Measurements from ENCODE around the gene MEGF10. TPM values are rescaled to one million over a fixed set of nuclear protein-coding genes. Genes with fewer than 3 reads are reported as not detected.

The MEGF10 gene
- total and polyA plus RNA-seq, 10 of the 15 experiments (the other 5 are each of a cell fraction or from before 2014, with no cell fraction given): 0.03 to 0.21 (median 0.05) TPM; not detected in 5

DNA sequence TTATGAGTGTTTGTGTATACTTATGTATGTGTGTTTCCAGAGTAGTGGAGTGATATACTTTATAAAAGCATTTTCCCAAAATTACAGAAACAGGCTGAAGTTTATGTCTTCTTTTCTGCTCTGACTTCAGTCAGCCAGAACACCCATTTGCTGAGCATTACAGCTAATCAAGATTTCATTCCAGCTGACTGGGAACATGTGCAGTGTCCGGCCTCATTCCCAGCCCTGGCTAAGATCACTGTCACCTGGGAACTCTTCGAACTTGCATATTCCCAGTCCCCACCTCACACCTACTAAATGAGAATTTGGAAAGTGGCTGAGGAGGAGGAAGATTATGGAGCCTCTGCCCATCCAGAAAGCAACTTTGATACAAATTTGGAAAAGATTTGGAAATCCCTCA lies 136.1 kb downstream of the MEGF10 start (continued):
- TF ChIP-seq, protein P1, sequence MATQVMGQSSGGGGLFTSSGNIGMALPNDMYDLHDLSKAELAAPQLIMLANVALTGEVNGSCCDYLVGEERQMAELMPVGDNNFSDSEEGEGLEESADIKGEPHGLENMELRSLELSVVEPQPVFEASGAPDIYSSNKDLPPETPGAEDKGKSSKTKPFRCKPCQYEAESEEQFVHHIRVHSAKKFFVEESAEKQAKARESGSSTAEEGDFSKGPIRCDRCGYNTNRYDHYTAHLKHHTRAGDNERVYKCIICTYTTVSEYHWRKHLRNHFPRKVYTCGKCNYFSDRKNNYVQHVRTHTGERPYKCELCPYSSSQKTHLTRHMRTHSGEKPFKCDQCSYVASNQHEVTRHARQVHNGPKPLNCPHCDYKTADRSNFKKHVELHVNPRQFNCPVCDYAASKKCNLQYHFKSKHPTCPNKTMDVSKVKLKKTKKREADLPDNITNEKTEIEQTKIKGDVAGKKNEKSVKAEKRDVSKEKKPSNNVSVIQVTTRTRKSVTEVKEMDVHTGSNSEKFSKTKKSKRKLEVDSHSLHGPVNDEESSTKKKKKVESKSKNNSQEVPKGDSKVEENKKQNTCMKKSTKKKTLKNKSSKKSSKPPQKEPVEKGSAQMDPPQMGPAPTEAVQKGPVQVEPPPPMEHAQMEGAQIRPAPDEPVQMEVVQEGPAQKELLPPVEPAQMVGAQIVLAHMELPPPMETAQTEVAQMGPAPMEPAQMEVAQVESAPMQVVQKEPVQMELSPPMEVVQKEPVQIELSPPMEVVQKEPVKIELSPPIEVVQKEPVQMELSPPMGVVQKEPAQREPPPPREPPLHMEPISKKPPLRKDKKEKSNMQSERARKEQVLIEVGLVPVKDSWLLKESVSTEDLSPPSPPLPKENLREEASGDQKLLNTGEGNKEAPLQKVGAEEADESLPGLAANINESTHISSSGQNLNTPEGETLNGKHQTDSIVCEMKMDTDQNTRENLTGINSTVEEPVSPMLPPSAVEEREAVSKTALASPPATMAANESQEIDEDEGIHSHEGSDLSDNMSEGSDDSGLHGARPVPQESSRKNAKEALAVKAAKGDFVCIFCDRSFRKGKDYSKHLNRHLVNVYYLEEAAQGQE (IDR thresholded peaks at IDR 0.05; ENCODE audit: low read depth, low read length): no peak
- TF ChIP-seq ZNF24 (IDR thresholded peaks at IDR 0.05): no peak
- TF ChIP-seq, protein P2, sequence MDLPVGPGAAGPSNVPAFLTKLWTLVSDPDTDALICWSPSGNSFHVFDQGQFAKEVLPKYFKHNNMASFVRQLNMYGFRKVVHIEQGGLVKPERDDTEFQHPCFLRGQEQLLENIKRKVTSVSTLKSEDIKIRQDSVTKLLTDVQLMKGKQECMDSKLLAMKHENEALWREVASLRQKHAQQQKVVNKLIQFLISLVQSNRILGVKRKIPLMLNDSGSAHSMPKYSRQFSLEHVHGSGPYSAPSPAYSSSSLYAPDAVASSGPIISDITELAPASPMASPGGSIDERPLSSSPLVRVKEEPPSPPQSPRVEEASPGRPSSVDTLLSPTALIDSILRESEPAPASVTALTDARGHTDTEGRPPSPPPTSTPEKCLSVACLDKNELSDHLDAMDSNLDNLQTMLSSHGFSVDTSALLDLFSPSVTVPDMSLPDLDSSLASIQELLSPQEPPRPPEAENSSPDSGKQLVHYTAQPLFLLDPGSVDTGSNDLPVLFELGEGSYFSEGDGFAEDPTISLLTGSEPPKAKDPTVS (IDR thresholded peaks at IDR 0.05; ENCODE audit: low read depth, low read length): no peak

DNA sequence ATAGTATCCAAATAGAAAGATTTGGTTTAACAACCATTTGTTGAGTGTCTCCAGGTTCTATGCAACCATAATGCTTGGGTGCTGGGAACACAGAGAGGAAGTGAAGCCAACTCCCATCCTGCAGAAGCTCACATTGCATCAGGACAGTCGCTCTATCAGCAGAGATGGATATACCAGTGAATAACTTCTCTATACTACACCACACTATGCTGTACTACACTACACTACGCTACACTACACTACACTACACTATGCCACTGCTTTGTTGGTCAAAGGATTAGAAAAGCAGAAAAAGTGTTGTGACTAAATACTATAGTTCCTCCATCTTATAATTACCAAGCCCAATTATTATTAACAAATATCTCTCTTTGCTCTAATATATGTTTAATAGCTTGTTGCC lies 137.7 kb downstream of the MEGF10 start:
- in situ Hi-C loops (cut with MboI): no loop called here
- Histone ChIP-seq H3K36me3 (ENCODE audit: control insufficient read depth in 2 of 2, insufficient read depth in 2 of 2, low read length in 1 of 2) (no peaks in the 10 kb centered on the region), H4K20me1 (ENCODE audit: control insufficient read depth, insufficient read depth) (no peaks in the 10 kb centered on the region), H3K9me3 (replicated peaks; ENCODE audit: control insufficient read depth, insufficient read depth, low read length) (no peaks in the 10 kb centered on the region), H3K4me2 (ENCODE audit: control insufficient read depth, insufficient read depth) (no peak overlapping the region), H3K4me3 (no peak overlapping the region), H2AFZ (ENCODE audit: control insufficient read depth, low read depth, low read length) (no peak overlapping the region), H3K27me3 (replicated peaks in 1 of 2; ENCODE audit: control insufficient read depth in 2 of 2, insufficient read depth in 2 of 2, low read length in 1 of 2) (no peaks in the 10 kb centered on the region; a peak in 1 of 4 replicates), H3K79me2 (ENCODE audit: control insufficient read depth, insufficient read depth, low read length) (no peaks in the 10 kb centered on the region), H3K27ac (ENCODE audit: control insufficient read depth, insufficient read depth) (no peak overlapping the region), H3K9ac (ENCODE audit: control insufficient read depth, insufficient read depth, low read length) (no peak overlapping the region), H3K4me1 (ENCODE audit: control insufficient read depth, insufficient read depth, low read length) (no peaks in the 10 kb centered on the region)
- ChIA-PET RAD21 (ENCODE audit: unreplicated experiment) (no interaction called here), CTCF (interaction anchor here (1.0 kb wide), 1 partner anchor 64 kb away, joined by 3 read pairs; no protein-coding TSS in a partner anchor), SMC1A (ENCODE audit: uncharacterized antibody, unreplicated experiment) (no interaction called here), POLR2A (no interaction called here)
- ATAC-seq (no peak), FAIRE-seq (no peak), DNase-seq (ENCODE audit: low read depth, low spot score) (no peak)
- intact Hi-C loops (cut with micrococcal nuclease; ENCODE audit: unreplicated experiment): no loop called here
- BruUV-seq (replicated peaks): no TSS peak
- 42% methylated on average over 2 of the region's 2 CpGs for WGBS (ENCODE audit: insufficient coverage, insufficient replicate concordance, low lambda C conversion rate, missing lambda C conversion rate)
- no peak for TF ChIP-seq ETV6 (conservative IDR thresholded peaks at IDR 0.05 in 1 of 2, IDR thresholded peaks at IDR 0.05 in 1 of 2; ENCODE audit: borderline replicate concordance in 1 of 2, low read depth in 1 of 2)
- no peak for TF ChIP-seq CBFB (IDR thresholded peaks at IDR 0.05; ENCODE audit: low read depth)
- TF ChIP-seq SMAD5 (IDR thresholded peaks at IDR 0.05; ENCODE audit: low read depth): no peak
- TF ChIP-seq ZZZ3 (IDR thresholded peaks at IDR 0.05; ENCODE audit: control insufficient read depth, insufficient read length, low read depth): no peak
- no peak for TF ChIP-seq CREM (IDR thresholded peaks at IDR 0.05; ENCODE audit: low read depth)
- TF ChIP-seq, protein P3, sequence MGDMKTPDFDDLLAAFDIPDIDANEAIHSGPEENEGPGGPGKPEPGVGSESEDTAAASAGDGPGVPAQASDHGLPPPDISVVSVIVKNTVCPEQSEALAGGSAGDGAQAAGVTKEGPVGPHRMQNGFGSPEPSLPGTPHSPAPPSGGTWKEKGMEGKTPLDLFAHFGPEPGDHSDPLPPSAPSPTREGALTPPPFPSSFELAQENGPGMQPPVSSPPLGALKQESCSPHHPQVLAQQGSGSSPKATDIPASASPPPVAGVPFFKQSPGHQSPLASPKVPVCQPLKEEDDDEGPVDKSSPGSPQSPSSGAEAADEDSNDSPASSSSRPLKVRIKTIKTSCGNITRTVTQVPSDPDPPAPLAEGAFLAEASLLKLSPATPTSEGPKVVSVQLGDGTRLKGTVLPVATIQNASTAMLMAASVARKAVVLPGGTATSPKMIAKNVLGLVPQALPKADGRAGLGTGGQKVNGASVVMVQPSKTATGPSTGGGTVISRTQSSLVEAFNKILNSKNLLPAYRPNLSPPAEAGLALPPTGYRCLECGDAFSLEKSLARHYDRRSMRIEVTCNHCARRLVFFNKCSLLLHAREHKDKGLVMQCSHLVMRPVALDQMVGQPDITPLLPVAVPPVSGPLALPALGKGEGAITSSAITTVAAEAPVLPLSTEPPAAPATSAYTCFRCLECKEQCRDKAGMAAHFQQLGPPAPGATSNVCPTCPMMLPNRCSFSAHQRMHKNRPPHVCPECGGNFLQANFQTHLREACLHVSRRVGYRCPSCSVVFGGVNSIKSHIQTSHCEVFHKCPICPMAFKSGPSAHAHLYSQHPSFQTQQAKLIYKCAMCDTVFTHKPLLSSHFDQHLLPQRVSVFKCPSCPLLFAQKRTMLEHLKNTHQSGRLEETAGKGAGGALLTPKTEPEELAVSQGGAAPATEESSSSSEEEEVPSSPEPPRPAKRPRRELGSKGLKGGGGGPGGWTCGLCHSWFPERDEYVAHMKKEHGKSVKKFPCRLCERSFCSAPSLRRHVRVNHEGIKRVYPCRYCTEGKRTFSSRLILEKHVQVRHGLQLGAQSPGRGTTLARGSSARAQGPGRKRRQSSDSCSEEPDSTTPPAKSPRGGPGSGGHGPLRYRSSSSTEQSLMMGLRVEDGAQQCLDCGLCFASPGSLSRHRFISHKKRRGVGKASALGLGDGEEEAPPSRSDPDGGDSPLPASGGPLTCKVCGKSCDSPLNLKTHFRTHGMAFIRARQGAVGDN (IDR thresholded peaks at IDR 0.05): no peak
- TF ChIP-seq TCF12 (IDR thresholded peaks at IDR 0.05; ENCODE audit: low read depth, low read length): no peak
- no peak for TF ChIP-seq MTA3 (IDR thresholded peaks at IDR 0.05; ENCODE audit: borderline replicate concordance, low read length)
- TF ChIP-seq TAF1 (IDR thresholded peaks at IDR 0.05; ENCODE audit: borderline replicate concordance, low read depth, low read length): no peak
- TF ChIP-seq POLR2AphosphoS2 (IDR thresholded peaks at IDR 0.05; ENCODE audit: low read depth, low read length): no peak
- TF ChIP-seq YBX1 (IDR thresholded peaks at IDR 0.05): no peak
- TF ChIP-seq FOXK2 (IDR thresholded peaks at IDR 0.05): no peak
- no peak for TF ChIP-seq GATAD2B (conservative IDR thresholded peaks at IDR 0.05; ENCODE audit: low read depth)
